Panc1 (cell line): ENCODE measurements around the gene KDM4E. TPM values are rescaled to one million over a fixed set of nuclear protein-coding genes. Genes with fewer than 3 reads are reported as not detected.

ENCODE experiments used
- ATAC-seq: fragments of 200-7000 bp; cut with Tn5 transposase; 2 replicates; pipeline ENCODE4 v1.9.1; 2020; ENCODE audit warnings: mild to moderate bottlenecking, moderate library complexity
- BruUV-seq: library from RNA; stranded (reverse); fragments of 400-500 nt; replicated peaks from 2 replicates; lab custom pipeline; 2021; lab: Mats Ljungman, UMichigan
- CTCF ChIA-PET: fragments of 300-600 bp; sonication (Branson Sonifier 250); formaldehyde crosslinking; loops from one replicate; lab custom pipeline; 2022; ENCODE audit warnings: antibody characterized with exemption; lab: Charles Lee
- POLR2A ChIA-PET: fragments of 300-600 bp; sonication (Branson Sonifier 250); formaldehyde crosslinking; loops from one replicate; lab custom pipeline; 2022; ENCODE audit warnings: antibody characterized with exemption; lab: Charles Lee
- DNase-seq: peaks from one replicate; pipeline ENCODE4 v3.0.0-alpha.2; 2010; ENCODE audit warnings: low read depth, low spot score
- H3K27ac ChIP-seq: 2 replicates; pipeline ENCODE4 v1.5.1; 2011; ENCODE audit warnings: mild to moderate bottlenecking, low read length, inconsistent platforms
- H3K27me3 ChIP-seq: fragments of 200-500 bp; sonication (Bioruptor generic); 2 replicates; pipeline ENCODE4 v1.6.0; 2014; ENCODE audit warnings: low read length, inconsistent platforms; ENCODE audit not compliant: control insufficient read depth, insufficient read depth
- H3K36me3 ChIP-seq: fragments of 200-500 bp; sonication (Bioruptor generic); 2 replicates; pipeline ENCODE4 v1.5.1; 2014; ENCODE audit warnings: inconsistent platforms, mild to moderate bottlenecking, low read length, moderate library complexity; ENCODE audit not compliant: control insufficient read depth, insufficient read depth
- H3K4me1 ChIP-seq: 2 replicates; pipeline ENCODE4 v1.5.1; 2011; ENCODE audit warnings: inconsistent platforms, mild to moderate bottlenecking, low read length, moderate library complexity; ENCODE audit not compliant: control insufficient read depth, insufficient read depth
- H3K4me3 ChIP-seq, 2 experiments: 2 replicates each; pipeline ENCODE4 v1.5.1; 2011 to 2012; ENCODE audit warnings: low read depth in 2 of 2, low read length in 2 of 2, mild to moderate bottlenecking in 2 of 2, inconsistent platforms in 1 of 2, moderate library complexity in 1 of 2
- H3K9me3 ChIP-seq: fragments of 200-500 bp; sonication (Bioruptor generic); 2 replicates; pipeline ENCODE4 v1.5.1; 2014; ENCODE audit warnings: low read depth, mild to moderate bottlenecking, inconsistent platforms, low read length, moderate library complexity; ENCODE audit not compliant: control insufficient read depth, insufficient read depth
- POLR2AphosphoS5 ChIP-seq: IDR thresholded peaks from 2 replicates; pipeline ENCODE4 v1.6.1; 2012; ENCODE audit warnings: mild to moderate bottlenecking, low read depth, low read length, moderate library complexity
- SIN3A ChIP-seq: IDR thresholded peaks from 2 replicates; pipeline ENCODE4 v1.6.1; 2012; ENCODE audit warnings: low read depth, mild to moderate bottlenecking, low read length, moderate library complexity, borderline replicate concordance; ENCODE audit not compliant: insufficient read depth
- TCF7L2 ChIP-seq: IDR thresholded peaks from 2 replicates; pipeline ENCODE4 v1.6.1; 2011; ENCODE audit warnings: mild to moderate bottlenecking, low read depth, low read length, inconsistent platforms
- in situ Hi-C: cut with HindIII; loops from 2 replicates; pipeline ENCODE4 v1.10.0; 2016; ENCODE audit warnings: low sequenced_read_pairs, low pct_unique_long_range_greater_than_20kb
- intact Hi-C: fragments of 100-400 bp; cut with micrococcal nuclease; formaldehyde crosslinking; loops from one replicate; pipeline ENCODE4 v1.10.0; 2022; ENCODE audit not compliant: unreplicated experiment
- total RNA-seq: library from RNA; stranded (reverse); gene quantifications from one replicate; pipeline ENCODE4 v1.2.1, GENCODE V29; 2021; ENCODE audit not compliant: unreplicated experiment
- TF ChIP-seq, protein P1 (sequence below), 2 experiments: IDR thresholded peaks; 2 replicates each; pipeline ENCODE4 v1.6.1; 2011 to 2012; ENCODE audit warnings: low read depth in 2 of 2, control low read depth in 1 of 2, low read length in 1 of 2, mild to moderate bottlenecking in 1 of 2, moderate library complexity in 1 of 2; ENCODE audit not compliant: insufficient read depth in 1 of 2
- TF ChIP-seq, protein P2 (sequence below): fragments of 450-650 bp; IDR thresholded peaks from 2 replicates; pipeline ENCODE4 v1.5.1; 2017; ENCODE audit warnings: mild to moderate bottlenecking

KDM4E gene
- total RNA-seq, 1 experiment from 2014 or later: not detected

DNA sequence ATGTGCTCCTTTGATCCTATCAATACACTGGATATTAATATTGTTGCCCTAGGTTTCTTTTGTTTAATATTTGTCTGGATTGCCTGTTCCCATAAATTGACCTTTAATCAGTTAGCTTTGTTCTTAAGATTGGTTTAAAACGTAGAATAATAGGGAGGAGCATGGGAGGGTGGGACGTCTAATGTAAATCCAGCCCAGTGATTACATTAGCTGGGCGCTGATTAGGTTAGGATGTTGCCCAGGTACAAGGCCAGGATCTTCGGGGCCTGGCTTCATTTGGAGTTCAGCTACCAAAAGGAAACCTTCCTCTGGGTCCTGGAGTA lies 41.6 kb downstream of the KDM4E start, which contains the start of gene SRSF8:
SRSF8 (plus strand) TSS at position 204 of the 323 bp plus-strand sequence. CDS start 308 bp downstream, outside the sequence.
- TF ChIP-seq SIN3A (no peak), TCF7L2 (no peak), POLR2AphosphoS5 (no peak)
- TF ChIP-seq, protein P1, sequence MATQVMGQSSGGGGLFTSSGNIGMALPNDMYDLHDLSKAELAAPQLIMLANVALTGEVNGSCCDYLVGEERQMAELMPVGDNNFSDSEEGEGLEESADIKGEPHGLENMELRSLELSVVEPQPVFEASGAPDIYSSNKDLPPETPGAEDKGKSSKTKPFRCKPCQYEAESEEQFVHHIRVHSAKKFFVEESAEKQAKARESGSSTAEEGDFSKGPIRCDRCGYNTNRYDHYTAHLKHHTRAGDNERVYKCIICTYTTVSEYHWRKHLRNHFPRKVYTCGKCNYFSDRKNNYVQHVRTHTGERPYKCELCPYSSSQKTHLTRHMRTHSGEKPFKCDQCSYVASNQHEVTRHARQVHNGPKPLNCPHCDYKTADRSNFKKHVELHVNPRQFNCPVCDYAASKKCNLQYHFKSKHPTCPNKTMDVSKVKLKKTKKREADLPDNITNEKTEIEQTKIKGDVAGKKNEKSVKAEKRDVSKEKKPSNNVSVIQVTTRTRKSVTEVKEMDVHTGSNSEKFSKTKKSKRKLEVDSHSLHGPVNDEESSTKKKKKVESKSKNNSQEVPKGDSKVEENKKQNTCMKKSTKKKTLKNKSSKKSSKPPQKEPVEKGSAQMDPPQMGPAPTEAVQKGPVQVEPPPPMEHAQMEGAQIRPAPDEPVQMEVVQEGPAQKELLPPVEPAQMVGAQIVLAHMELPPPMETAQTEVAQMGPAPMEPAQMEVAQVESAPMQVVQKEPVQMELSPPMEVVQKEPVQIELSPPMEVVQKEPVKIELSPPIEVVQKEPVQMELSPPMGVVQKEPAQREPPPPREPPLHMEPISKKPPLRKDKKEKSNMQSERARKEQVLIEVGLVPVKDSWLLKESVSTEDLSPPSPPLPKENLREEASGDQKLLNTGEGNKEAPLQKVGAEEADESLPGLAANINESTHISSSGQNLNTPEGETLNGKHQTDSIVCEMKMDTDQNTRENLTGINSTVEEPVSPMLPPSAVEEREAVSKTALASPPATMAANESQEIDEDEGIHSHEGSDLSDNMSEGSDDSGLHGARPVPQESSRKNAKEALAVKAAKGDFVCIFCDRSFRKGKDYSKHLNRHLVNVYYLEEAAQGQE (IDR thresholded peaks at IDR 0.05; ENCODE audit: insufficient read depth in 1 of 2, low read depth in 2 of 2, low read length in 1 of 2): no peak
- TF ChIP-seq, protein P2, sequence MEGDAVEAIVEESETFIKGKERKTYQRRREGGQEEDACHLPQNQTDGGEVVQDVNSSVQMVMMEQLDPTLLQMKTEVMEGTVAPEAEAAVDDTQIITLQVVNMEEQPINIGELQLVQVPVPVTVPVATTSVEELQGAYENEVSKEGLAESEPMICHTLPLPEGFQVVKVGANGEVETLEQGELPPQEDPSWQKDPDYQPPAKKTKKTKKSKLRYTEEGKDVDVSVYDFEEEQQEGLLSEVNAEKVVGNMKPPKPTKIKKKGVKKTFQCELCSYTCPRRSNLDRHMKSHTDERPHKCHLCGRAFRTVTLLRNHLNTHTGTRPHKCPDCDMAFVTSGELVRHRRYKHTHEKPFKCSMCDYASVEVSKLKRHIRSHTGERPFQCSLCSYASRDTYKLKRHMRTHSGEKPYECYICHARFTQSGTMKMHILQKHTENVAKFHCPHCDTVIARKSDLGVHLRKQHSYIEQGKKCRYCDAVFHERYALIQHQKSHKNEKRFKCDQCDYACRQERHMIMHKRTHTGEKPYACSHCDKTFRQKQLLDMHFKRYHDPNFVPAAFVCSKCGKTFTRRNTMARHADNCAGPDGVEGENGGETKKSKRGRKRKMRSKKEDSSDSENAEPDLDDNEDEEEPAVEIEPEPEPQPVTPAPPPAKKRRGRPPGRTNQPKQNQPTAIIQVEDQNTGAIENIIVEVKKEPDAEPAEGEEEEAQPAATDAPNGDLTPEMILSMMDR: no peak
- in situ Hi-C loops: no loop called here
- ChIA-PET CTCF (interaction anchor here (0.6 to 0.9 kb wide), 6 partner anchors 93 to 1361 kb away, joined by 3 to 6 read pairs (median 5); partner anchors contain the start of genes CCDC82, CWC15, JRKL and KDM4D), POLR2A (interaction anchor here (0.6 to 0.7 kb wide), 4 partner anchors 24 to 1274 kb away, joined by 3 to 15 read pairs (median 3); no protein-coding TSS in a partner anchor)
- Histone ChIP-seq H3K9me3 (no peaks in the 10 kb centered on the region), H3K27ac (peak within 1 kb of the TSS; percentile 94), H3K4me3 (peak within 1 kb of the TSS; percentile 83 to 90), H3K36me3 (peaks cover 2% of the 10 kb centered on the region; the same call in 1 of the 2 replicates), H3K27me3 (peaks cover 6% of the 10 kb centered on the region; the same call in 1 of the 2 replicates), H3K4me1 (peaks cover 8% of the 10 kb centered on the region; the same call in 1 of the 2 replicates)
- ATAC-seq: peak; percentile 67
- no TSS peak for BruUV-seq
- intact Hi-C loops: loop anchor here (5.0 to 10.0 kb wide), 3 partner anchors 94 to 698 kb away; partner anchors contain the start of genes CWC15, KDM4D and SESN3
- no peak for DNase-seq

DNA sequence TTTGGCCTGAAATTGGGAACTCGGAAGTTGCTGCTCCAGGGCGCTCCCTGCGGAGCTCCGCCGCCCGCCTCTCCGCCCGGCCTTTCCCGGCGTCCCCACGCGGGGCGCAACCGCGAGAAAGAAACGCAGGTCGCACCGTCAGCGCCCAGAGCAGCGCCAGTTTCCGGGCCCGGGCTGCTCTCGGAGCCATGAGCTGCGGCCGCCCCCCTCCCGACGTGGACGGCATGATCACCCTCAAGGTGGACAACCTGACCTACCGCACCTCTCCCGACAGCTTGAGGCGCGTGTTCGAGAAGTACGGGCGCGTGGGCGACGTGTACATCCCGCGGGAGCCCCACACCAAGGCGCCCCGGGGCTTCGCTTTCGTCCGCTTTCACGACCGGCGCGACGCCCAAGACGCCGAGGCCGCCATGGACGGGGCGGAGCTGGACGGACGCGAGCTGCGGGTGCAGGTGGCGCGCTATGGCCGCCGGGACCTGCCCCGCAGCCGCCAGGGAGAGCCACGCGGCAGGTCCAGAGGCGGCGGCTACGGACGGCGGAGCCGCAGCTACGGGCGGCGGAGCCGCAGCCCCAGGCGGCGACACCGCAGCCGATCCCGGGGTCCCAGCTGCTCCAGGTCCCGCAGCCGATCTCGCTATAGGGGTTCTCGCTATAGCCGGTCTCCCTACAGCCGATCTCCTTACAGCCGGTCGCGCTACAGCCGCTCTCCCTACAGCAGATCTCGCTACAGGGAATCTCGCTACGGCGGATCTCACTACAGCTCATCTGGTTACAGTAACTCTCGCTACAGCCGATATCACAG lies 42.2 kb downstream of the KDM4E start:
- peak; percentile 88 for ATAC-seq
- intact Hi-C loops (loop anchor here (5.0 to 10.0 kb wide), 3 partner anchors 95 to 698 kb away; partner anchors contain the start of genes CWC15, KDM4D and SESN3), in situ Hi-C loops (no loop called here)
- no peak for TF ChIP-seq TCF7L2
- TF ChIP-seq, protein P2: peak; percentile 64
- TF ChIP-seq, protein P1 (IDR thresholded peaks at IDR 0.05; ENCODE audit: insufficient read depth in 1 of 2, low read depth in 2 of 2, low read length in 1 of 2): 0 out of 4 replicates have a peak, but pooled peaks of 1 of the 2 experiments have one; percentile 18
- TF ChIP-seq SIN3A: 0 out of 2 replicates have a peak, but pooled peaks have one; percentile 14
- peak; percentile 55; the same call in 1 of the 2 replicates for TF ChIP-seq POLR2AphosphoS5
- ChIA-PET CTCF (interaction anchor here (0.6 to 0.9 kb wide), 7 partner anchors 9 to 1360 kb away, joined by 3 to 6 read pairs (median 4); partner anchors contain the start of genes CCDC82, CWC15, JRKL and KDM4D), POLR2A (interaction anchor here (0.5 to 0.7 kb wide), 7 partner anchors 23 to 1273 kb away, joined by 3 to 15 read pairs (median 3); partner anchors contain the start of genes ENDOD1 and FAM76B)
- no peaks in the 10 kb centered on the region for H3K9me3 ChIP-seq
- peaks cover under 1% of the 10 kb centered on the region; the same call in 1 of the 2 replicates for H3K27me3 ChIP-seq
- DNase-seq: peak; percentile 36
- H3K27ac ChIP-seq: peak overlapping the region; percentile 94
- peak overlapping the region; percentile 83 to 90 for H3K4me3 ChIP-seq
- peaks cover 8% of the 10 kb centered on the region; the same call in 1 of the 2 replicates for H3K4me1 ChIP-seq
- BruUV-seq: no TSS peak
- peaks cover 2% of the 10 kb centered on the region; the same call in 1 of the 2 replicates for H3K36me3 ChIP-seq
